Neural cell (in vitro differentiated cells): ENCODE data around the gene NDST4. TPM values are rescaled to one million over a fixed set of nuclear protein-coding genes. Genes with fewer than 3 reads are reported as not detected.

Experiments used
- H2AFZ ChIP-seq: fragments of 200-600, 300-800 bp; sonication (generic), shearing (Covaris generic); 2 replicates; pipeline ENCODE4 v1.6.0; 2014; ENCODE audit warnings: low read depth, mild to moderate bottlenecking, antibody characterized with exemption, low read length, moderate library complexity
- H3F3A ChIP-seq: fragments of 200-600 bp; shearing (Covaris generic); 2 replicates; pipeline ENCODE4 v1.6.1; 2016; ENCODE audit warnings: mild to moderate bottlenecking, moderate library complexity, mixed read lengths, antibody characterized with exemption, low read length; ENCODE audit not compliant: insufficient read depth, poor library complexity, severe bottlenecking
- H3K27ac ChIP-seq: fragments of 200-600, 300-800 bp; sonication (generic), shearing (Covaris generic); 2 replicates; pipeline ENCODE4 v1.5.1; 2014; ENCODE audit warnings: mild to moderate bottlenecking, low read length, moderate library complexity
- H3K27me3 ChIP-seq: fragments of 300-800, 200-600 bp; sonication (generic), shearing (Covaris generic); 2 replicates; pipeline ENCODE4 v1.6.0; 2014; ENCODE audit warnings: mild to moderate bottlenecking, low read depth, low read length, moderate library complexity; ENCODE audit not compliant: insufficient read depth
- H3K36me3 ChIP-seq: fragments of 300-800, 200-600 bp; sonication (generic), shearing (Covaris generic); 2 replicates; pipeline ENCODE4 v1.5.1; 2014; ENCODE audit warnings: mild to moderate bottlenecking, antibody characterized with exemption, low read length, moderate library complexity; ENCODE audit not compliant: insufficient read depth
- H3K4me2 ChIP-seq: fragments of 300-800, 200-600 bp; sonication (generic), shearing (Covaris generic); 2 replicates; pipeline ENCODE4 v1.6.0; 2014; ENCODE audit warnings: mild to moderate bottlenecking, low read length
- H3K4me3 ChIP-seq: fragments of 300-800, 200-600 bp; sonication (generic), shearing (Covaris generic); 2 replicates; pipeline ENCODE4 v1.5.1; 2014; ENCODE audit warnings: mild to moderate bottlenecking, low read length, moderate library complexity
- H3K79me2 ChIP-seq: fragments of 200-600 bp; shearing (Covaris generic); replicated peaks from 2 replicates; pipeline ENCODE4 v1.6.0; 2014; ENCODE audit warnings: mild to moderate bottlenecking, low read length, moderate library complexity; ENCODE audit not compliant: insufficient read depth
- H3K9ac ChIP-seq: fragments of 300-800, 200-600 bp; sonication (generic), shearing (Covaris generic); 2 replicates; pipeline ENCODE4 v1.6.1; 2016; ENCODE audit warnings: mild to moderate bottlenecking, low read length, mixed read lengths
- H3K9me2 ChIP-seq: fragments of 200-600 bp; shearing (Covaris generic); 2 replicates; pipeline ENCODE4 v1.6.1; 2016; ENCODE audit warnings: mild to moderate bottlenecking, low read length, mixed read lengths; ENCODE audit not compliant: insufficient read depth
- H3K9me3 ChIP-seq: fragments of 200-600, 300-800 bp; sonication (generic), shearing (Covaris generic); 2 replicates; pipeline ENCODE4 v1.6.1; 2016; ENCODE audit warnings: mild to moderate bottlenecking, mixed run types, low read length, moderate library complexity, mixed read lengths
- H4K20me1 ChIP-seq: fragments of 200-600 bp; shearing (Covaris generic); 2 replicates; pipeline ENCODE4 v1.6.1; 2016; ENCODE audit warnings: mild to moderate bottlenecking, mixed run types; ENCODE audit not compliant: insufficient read depth
- EP300 ChIP-seq: fragments of 450-650 bp; conservative IDR thresholded peaks from 2 replicates; pipeline ENCODE4 v1.6.1; 2014; ENCODE audit warnings: antibody characterized with exemption, mild to moderate bottlenecking, moderate library complexity; ENCODE audit not compliant: poor library complexity, severe bottlenecking
- EZH2 ChIP-seq: fragments of 200-600, 300-800 bp; shearing (Covaris generic), sonication (generic); IDR thresholded peaks from 2 replicates; pipeline ENCODE4 v1.6.1; 2014; ENCODE audit warnings: antibody characterized with exemption, low read length, borderline replicate concordance, mild to moderate bottlenecking; ENCODE audit not compliant: insufficient read depth, poor library complexity, severe bottlenecking
- MXI1 ChIP-seq: fragments of 450-650 bp; conservative IDR thresholded peaks from 2 replicates; pipeline ENCODE4 v1.6.1; 2014; ENCODE audit warnings: antibody characterized with exemption, mild to moderate bottlenecking; ENCODE audit not compliant: poor library complexity, severe bottlenecking
- POLR2AphosphoS5 ChIP-seq: IDR thresholded peaks from 2 replicates; pipeline ENCODE4 v1.6.1; 2012
- RAD21 ChIP-seq: fragments of 450-650 bp; conservative IDR thresholded peaks from 2 replicates; pipeline ENCODE4 v1.6.1; 2014; ENCODE audit warnings: antibody characterized with exemption, mild to moderate bottlenecking, moderate library complexity
- SMC3 ChIP-seq: fragments of 450-650 bp; conservative IDR thresholded peaks from 2 replicates; pipeline ENCODE4 v1.6.1; 2014; ENCODE audit warnings: antibody characterized with exemption, mild to moderate bottlenecking, moderate library complexity; ENCODE audit not compliant: poor library complexity
- TAF1 ChIP-seq: IDR thresholded peaks from 2 replicates; pipeline ENCODE4 v1.6.1; 2012; ENCODE audit warnings: low read depth
- polyA plus RNA-seq: library from polyadenylated mRNA; depleted of rRNA; stranded (reverse); fragments of >200 nt; gene quantifications from 2 replicates; pipeline ENCODE4 v1.2.3, GENCODE V29; 2014
- TF ChIP-seq, protein P1 (sequence below): IDR thresholded peaks from 2 replicates; pipeline ENCODE4 v1.6.1; 2012; ENCODE audit warnings: borderline replicate concordance
- TF ChIP-seq, protein P2 (sequence below): fragments of 450-650 bp; IDR thresholded peaks from 2 replicates; pipeline ENCODE4 v1.5.1; 2014; ENCODE audit warnings: antibody characterized with exemption, mild to moderate bottlenecking, moderate library complexity; ENCODE audit not compliant: poor library complexity, severe bottlenecking

NDST4 gene
- polyA plus RNA-seq, 1 donor from 2014 or later, result 1.3 TPM

DNA sequence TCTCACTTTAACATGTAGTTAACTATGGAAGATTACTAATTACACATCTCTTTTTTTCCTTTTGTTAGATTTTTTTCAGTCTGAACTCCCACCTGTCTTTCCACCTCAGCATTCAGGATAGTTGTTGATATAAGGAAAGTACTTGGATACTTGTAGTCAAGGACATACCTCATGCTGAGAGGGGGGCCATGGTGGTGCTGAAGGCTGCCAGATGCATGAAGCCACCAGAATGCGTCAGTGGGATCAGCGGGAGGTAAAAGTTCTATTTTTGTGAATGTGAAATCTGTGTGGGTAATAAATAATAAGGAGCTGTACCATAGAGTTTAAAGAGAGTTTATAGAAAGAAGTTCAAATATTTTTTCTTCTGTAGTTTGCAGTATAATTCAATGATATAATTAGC lies 13.1 kb upstream of the NDST4 start:
- Histone ChIP-seq H4K20me1 (no peaks in the 10 kb centered on the region), H3K4me2 (no peak overlapping the region), H3K9me2 (no peaks in the 10 kb centered on the region)

DNA sequence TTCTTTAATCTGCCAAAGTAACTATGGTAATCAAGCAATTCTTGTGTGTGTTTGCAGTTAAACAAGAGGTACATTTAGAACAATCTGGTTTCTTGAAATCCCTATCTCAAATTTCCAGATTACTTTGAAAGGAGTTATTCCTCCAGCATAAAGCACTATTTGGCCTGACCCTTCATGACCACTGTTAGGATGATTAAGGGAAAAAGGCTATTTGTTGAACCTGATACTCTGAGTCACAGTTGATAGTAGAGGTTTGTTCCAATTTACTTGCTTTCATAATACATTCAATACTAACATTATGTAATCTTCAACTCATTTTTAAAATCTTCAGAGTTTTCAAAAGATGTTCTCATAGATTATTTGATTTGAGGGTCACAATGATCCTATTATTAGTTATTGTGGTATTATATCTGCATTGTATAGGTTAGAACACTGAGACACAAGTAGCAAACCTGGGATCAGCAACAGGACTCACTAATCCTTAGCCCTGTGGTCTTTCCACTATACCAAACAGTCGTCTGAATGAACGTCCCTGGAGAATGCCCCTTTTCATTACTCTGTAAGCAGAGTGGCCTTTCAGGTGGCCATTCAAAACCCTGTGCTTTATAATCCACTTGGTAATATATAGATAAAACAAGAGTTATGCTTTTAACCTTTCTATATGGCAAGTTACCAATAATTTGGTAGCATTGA lies 8.1 kb upstream of the NDST4 start:
- H3K4me3 ChIP-seq, result no peak overlapping the region
- H3K36me3 ChIP-seq, result no peaks in the 10 kb centered on the region
- H3K9me3 ChIP-seq, result no peaks in the 10 kb centered on the region
- H3K4me2 ChIP-seq, result no peak overlapping the region
- H3K9ac ChIP-seq, result no peak overlapping the region
- no peaks in the 10 kb centered on the region for H4K20me1 ChIP-seq
- no peak for TF ChIP-seq RAD21
- no peak for TF ChIP-seq TAF1
- TF ChIP-seq POLR2AphosphoS5, result no peak
- TF ChIP-seq, protein P1, sequence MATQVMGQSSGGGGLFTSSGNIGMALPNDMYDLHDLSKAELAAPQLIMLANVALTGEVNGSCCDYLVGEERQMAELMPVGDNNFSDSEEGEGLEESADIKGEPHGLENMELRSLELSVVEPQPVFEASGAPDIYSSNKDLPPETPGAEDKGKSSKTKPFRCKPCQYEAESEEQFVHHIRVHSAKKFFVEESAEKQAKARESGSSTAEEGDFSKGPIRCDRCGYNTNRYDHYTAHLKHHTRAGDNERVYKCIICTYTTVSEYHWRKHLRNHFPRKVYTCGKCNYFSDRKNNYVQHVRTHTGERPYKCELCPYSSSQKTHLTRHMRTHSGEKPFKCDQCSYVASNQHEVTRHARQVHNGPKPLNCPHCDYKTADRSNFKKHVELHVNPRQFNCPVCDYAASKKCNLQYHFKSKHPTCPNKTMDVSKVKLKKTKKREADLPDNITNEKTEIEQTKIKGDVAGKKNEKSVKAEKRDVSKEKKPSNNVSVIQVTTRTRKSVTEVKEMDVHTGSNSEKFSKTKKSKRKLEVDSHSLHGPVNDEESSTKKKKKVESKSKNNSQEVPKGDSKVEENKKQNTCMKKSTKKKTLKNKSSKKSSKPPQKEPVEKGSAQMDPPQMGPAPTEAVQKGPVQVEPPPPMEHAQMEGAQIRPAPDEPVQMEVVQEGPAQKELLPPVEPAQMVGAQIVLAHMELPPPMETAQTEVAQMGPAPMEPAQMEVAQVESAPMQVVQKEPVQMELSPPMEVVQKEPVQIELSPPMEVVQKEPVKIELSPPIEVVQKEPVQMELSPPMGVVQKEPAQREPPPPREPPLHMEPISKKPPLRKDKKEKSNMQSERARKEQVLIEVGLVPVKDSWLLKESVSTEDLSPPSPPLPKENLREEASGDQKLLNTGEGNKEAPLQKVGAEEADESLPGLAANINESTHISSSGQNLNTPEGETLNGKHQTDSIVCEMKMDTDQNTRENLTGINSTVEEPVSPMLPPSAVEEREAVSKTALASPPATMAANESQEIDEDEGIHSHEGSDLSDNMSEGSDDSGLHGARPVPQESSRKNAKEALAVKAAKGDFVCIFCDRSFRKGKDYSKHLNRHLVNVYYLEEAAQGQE, result no peak
- TF ChIP-seq MXI1, result no peak
- TF ChIP-seq, protein P2, sequence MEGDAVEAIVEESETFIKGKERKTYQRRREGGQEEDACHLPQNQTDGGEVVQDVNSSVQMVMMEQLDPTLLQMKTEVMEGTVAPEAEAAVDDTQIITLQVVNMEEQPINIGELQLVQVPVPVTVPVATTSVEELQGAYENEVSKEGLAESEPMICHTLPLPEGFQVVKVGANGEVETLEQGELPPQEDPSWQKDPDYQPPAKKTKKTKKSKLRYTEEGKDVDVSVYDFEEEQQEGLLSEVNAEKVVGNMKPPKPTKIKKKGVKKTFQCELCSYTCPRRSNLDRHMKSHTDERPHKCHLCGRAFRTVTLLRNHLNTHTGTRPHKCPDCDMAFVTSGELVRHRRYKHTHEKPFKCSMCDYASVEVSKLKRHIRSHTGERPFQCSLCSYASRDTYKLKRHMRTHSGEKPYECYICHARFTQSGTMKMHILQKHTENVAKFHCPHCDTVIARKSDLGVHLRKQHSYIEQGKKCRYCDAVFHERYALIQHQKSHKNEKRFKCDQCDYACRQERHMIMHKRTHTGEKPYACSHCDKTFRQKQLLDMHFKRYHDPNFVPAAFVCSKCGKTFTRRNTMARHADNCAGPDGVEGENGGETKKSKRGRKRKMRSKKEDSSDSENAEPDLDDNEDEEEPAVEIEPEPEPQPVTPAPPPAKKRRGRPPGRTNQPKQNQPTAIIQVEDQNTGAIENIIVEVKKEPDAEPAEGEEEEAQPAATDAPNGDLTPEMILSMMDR, result no peak
- no peak for TF ChIP-seq EP300
- TF ChIP-seq EZH2, result no peak
- no peak for TF ChIP-seq SMC3
- H3K79me2 ChIP-seq, result no peaks in the 10 kb centered on the region
- H3K27ac ChIP-seq, result no peak overlapping the region
- no peaks in the 10 kb centered on the region for H3K9me2 ChIP-seq
- H3K27me3 ChIP-seq, result no peaks in the 10 kb centered on the region
- H3F3A ChIP-seq, result no peaks in the 10 kb centered on the region
- H2AFZ ChIP-seq, result no peak overlapping the region

More for the DNA sequence above, 13.1 kb upstream of the NDST4 start:
- no peak overlapping the region for H2AFZ ChIP-seq
- H3K79me2 ChIP-seq, result no peaks in the 10 kb centered on the region
- no peaks in the 10 kb centered on the region for H3K36me3 ChIP-seq
- no peak overlapping the region for H3K27ac ChIP-seq
- no peaks in the 10 kb centered on the region for H3K9me3 ChIP-seq
- H3K4me3 ChIP-seq, result no peak overlapping the region
- no peaks in the 10 kb centered on the region for H3K27me3 ChIP-seq
- no peaks in the 10 kb centered on the region for H3F3A ChIP-seq
- H3K9ac ChIP-seq, result no peak overlapping the region
- TF ChIP-seq, protein P1, result no peak
- TF ChIP-seq, protein P2, result no peak
- no peak for TF ChIP-seq EZH2
